NT2/D1 (cell line): ENCODE data around the gene MEGF8.

Source experiments
- YY1 ChIP-seq: IDR thresholded peaks from 2 replicates; pipeline ENCODE4 v1.6.1; 2011; ENCODE audit not compliant: insufficient read length, insufficient read depth
- ZNF274 ChIP-seq: IDR thresholded peaks from 2 replicates; pipeline ENCODE4 v1.6.1; 2011; ENCODE audit warnings: mild to moderate bottlenecking, low read depth, low read length

GRCh38 chr19:42368765-42369164 lies 43.3 kb downstream of the MEGF8 start:
- TF ChIP-seq YY1 (no peak), ZNF274 (no peak)
